Stimulated activated CD4-positive, alpha-beta T cell treated with anti-CD3 and anti-CD28 coated beads, Interleukin-2, amount 100 ng/mL, for 24 hours (primary cell): ENCODE data around the gene RP2.

Experiments used
- DNase-seq, 2 donors: peaks; one replicate each; pipeline ENCODE4 v3.0.0-alpha.2; 2020

RP2 gene

GRCh38 chrX:46849933-46850332, 13.1 kb downstream of the RP2 start:
- no peak for DNase-seq

- no peak for DNase-seq
These were observed 13.9 kb downstream of the RP2 start for GRCh38 chrX:46850771-46851170.

GRCh38 chrX:46856483-46856882, 19.6 kb downstream of the RP2 start:
- DNase-seq, result no peak

GRCh38 chrX:46860557-46860956, 23.7 kb downstream of the RP2 start:
- DNase-seq, result no peak

GRCh38 chrX:46863072-46863471, 26.2 kb downstream of the RP2 start:
- no peak for DNase-seq

GRCh38 chrX:46864606-46865005, 27.8 kb downstream of the RP2 start:
- DNase-seq, result no peak

GRCh38 chrX:46865281-46865680, 28.4 kb downstream of the RP2 start:
- no peak for DNase-seq

- DNase-seq, result no peak
These were observed 29.9 kb downstream of the RP2 start for GRCh38 chrX:46866726-46867125.

GRCh38 chrX:46873746-46874145, 36.9 kb downstream of the RP2 start:
- DNase-seq, result no peak

GRCh38 chrX:46876901-46877300, 40.1 kb downstream of the RP2 start:
- no peak for DNase-seq

- no peak for DNase-seq
These were observed 45.4 kb downstream of the RP2 start for GRCh38 chrX:46882266-46882665.

- no peak for DNase-seq
These were observed 48.0 kb downstream of the RP2 start for GRCh38 chrX:46884799-46885198.

- DNase-seq, result no peak
These were observed 61.4 kb downstream of the RP2 start for GRCh38 chrX:46898207-46898606.

GRCh38 chrX:46903458-46904242, 66.8 kb downstream of the RP2 start:
- peak; percentile 45 to 60 for DNase-seq

GRCh38 chrX:46904626-46905025, 67.8 kb downstream of the RP2 start:
- no peak for DNase-seq

GRCh38 chrX:46910415-46910814, 73.6 kb downstream of the RP2 start:
- no peak for DNase-seq

GRCh38 chrX:46912098-46912602, 75.3 kb downstream of the RP2 start, which contains the start of gene JADE3:
TSS of gene JADE3 (plus strand) at chrX:46912421. CDS start at chrX:46984895, 72,474 bp downstream.
- DNase-seq, result peak; percentile 18 to 42

GRCh38 chrX:46912603-46913491, 76.0 kb downstream of the RP2 start:
- peak; percentile 22 to 34 for DNase-seq

- DNase-seq, result peak in 1 of 2 donors; percentile 2
These were observed 76.8 kb downstream of the RP2 start for GRCh38 chrX:46913667-46914066.

GRCh38 chrX:46916273-46916672, 79.4 kb downstream of the RP2 start:
- no peak for DNase-seq

GRCh38 chrX:46917622-46918021, 80.8 kb downstream of the RP2 start:
- DNase-seq, result no peak

GRCh38 chrX:46918434-46918833, 81.6 kb downstream of the RP2 start:
- DNase-seq, result no peak

- no peak for DNase-seq
These were observed 83.4 kb downstream of the RP2 start for GRCh38 chrX:46920235-46920634.

GRCh38 chrX:46922611-46923010, 85.8 kb downstream of the RP2 start:
- no peak for DNase-seq
